ENCODE measurements around the gene TTC36.
"Not testable (repeated sequence)": the region's sequence is repeated elsewhere in the genome, so short reads cannot be mapped to it uniquely, and the experiment has no call there.

The TTC36 gene

GRCh38 chr11:118527109-118527508, at the start of gene TTC36:
TTC36 (plus strand) TSS chr11:118527474; CDS start chr11:118527495, 21 bp downstream.
- DNase-seq, result no peak

- not testable (repeated sequence) for DNase-seq
Observed at GRCh38 chr11:118481238-118481637, 46.0 kb upstream of the TTC36 start.

- no peak for DNase-seq
Observed at GRCh38 chr11:118484405-118484804, 42.9 kb upstream of the TTC36 start.

- no peak for DNase-seq
Observed at GRCh38 chr11:118485273-118485672, 42.0 kb upstream of the TTC36 start.

GRCh38 chr11:118488480-118489109, 38.7 kb upstream of the TTC36 start:
- peak; percentile 74 for DNase-seq

GRCh38 chr11:118491041-118491440, 36.2 kb upstream of the TTC36 start:
- no peak for DNase-seq

- DNase-seq, result no peak
Observed at GRCh38 chr11:118497831-118498230, 29.4 kb upstream of the TTC36 start.

GRCh38 chr11:118503216-118503615, 24.1 kb upstream of the TTC36 start:
- no peak for DNase-seq

- DNase-seq, result no peak
Observed at GRCh38 chr11:118511601-118512000, 15.7 kb upstream of the TTC36 start.

- DNase-seq, result no peak
Observed at GRCh38 chr11:118514103-118514502, 13.2 kb upstream of the TTC36 start.

GRCh38 chr11:118519549-118519948, 7.7 kb upstream of the TTC36 start:
- no peak for DNase-seq

GRCh38 chr11:118521892-118522311, 5.4 kb upstream of the TTC36 start:
- no peak for DNase-seq

- DNase-seq, result peak; percentile 39
Observed at GRCh38 chr11:118522571-118523072, 4.7 kb upstream of the TTC36 start.

GRCh38 chr11:118524356-118524755, 2.9 kb upstream of the TTC36 start:
- DNase-seq, result peak; percentile 10

- DNase-seq, result no peak
Observed at GRCh38 chr11:118524757-118525470, 2.4 kb upstream of the TTC36 start.

- no peak for DNase-seq
Observed at GRCh38 chr11:118526688-118527087, 586 bp upstream of the TTC36 start.

GRCh38 chr11:118528511-118528910, 1.2 kb downstream of the TTC36 start:
- no peak for DNase-seq

GRCh38 chr11:118529584-118530175, 2.4 kb downstream of the TTC36 start:
- DNase-seq, result peak; percentile 55

GRCh38 chr11:118530180-118530682, 3.0 kb downstream of the TTC36 start:
- peak; percentile 93 for DNase-seq

- peak; percentile 92 for DNase-seq
Observed at GRCh38 chr11:118530683-118531596, 3.7 kb downstream of the TTC36 start, which contains the start of gene TMEM25. TMEM25 (plus strand) TSS chr11:118531192; CDS start chr11:118531802, 610 bp downstream.

- DNase-seq, result no peak
Observed at GRCh38 chr11:118531597-118532084, 4.4 kb downstream of the TTC36 start.

- no peak for DNase-seq
Observed at GRCh38 chr11:118532091-118532490, 4.8 kb downstream of the TTC36 start.

Measured in NCI-H69 (cell line).